GM18499 (cell line): ENCODE results near the gene MRGPRX2.

Source experiments
- ATAC-seq: cut with Tn5 transposase; IDR thresholded peaks from one replicate; pipeline ENCODE4 v1.9.1; 2021; ENCODE audit warnings: moderate number of reproducible peaks; ENCODE audit not compliant: insufficient read depth, unreplicated experiment

MRGPRX2 gene

DNA sequence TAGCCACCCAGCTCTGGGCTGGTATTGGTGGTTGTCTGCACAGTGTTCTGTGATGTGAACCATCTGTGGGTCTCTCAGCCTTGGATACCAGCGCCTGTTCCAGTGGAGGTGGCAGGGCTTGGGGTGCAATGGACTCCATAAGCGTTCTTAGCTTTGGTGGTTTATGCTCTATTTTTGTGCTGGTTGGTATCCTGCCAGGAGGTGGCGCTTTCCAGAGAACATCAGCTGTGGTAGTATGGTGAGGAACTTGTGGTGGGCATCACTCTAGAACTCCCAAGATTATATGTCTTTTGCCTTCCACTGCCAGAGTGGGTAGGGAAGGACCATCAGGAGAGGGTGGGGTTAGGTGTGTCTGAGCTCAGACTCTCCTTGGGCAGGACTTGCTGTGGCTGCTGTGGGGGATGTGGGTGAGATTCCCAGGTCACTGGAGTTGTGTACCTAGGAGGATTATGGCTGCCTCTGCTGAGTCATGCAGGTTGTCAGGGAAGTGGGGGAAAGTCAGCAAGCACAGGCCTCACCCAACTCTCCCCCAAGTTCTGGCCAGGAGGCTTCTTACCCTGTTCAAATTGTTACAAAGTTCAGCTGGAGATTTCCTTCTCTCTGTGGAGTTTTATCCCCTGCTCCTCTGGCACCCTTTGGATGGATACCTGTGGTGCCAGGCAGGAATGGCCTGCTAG is 47.2 kb downstream of the MRGPRX2 start:
- ATAC-seq: no peak

DNA sequence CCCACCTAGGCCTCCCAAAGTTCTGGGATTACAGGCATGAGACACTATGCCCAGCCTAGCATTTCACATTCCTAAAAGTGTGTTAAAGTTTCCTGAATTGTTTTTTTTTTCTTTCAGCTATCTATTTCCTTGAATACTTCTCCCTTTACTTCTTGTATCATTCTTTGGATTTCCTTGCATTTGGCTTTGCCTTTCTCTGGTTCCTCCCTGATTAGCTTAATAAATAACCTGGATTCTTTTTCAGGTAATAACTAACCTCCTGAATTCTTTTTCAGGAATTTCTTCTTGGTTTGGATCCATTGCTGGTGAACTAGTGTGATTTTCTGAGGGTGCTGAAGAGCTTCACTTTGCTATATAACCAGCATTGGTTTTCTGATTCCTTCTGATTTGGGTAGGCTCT is 47.9 kb downstream of the MRGPRX2 start:
- ATAC-seq: no peak
